Stimulated activated CD4-positive, alpha-beta T cell treated with anti-CD3 and anti-CD28 coated beads, Interleukin-1b, Interleukin-23, amount 100 ng/mL, for 4 hours (primary cell): Measurements from ENCODE around the gene SEPHS2.
"Not testable (repeated sequence)": the region's sequence is repeated elsewhere in the genome, so short reads cannot be mapped to it uniquely, and the experiment has no call there.

Experiments
- DNase-seq, 2 donors: peaks; one replicate each; pipeline ENCODE4 v3.0.0-alpha.2; 2020; ENCODE audit warnings: low read depth in 2 of 2

SEPHS2 gene

DNA sequence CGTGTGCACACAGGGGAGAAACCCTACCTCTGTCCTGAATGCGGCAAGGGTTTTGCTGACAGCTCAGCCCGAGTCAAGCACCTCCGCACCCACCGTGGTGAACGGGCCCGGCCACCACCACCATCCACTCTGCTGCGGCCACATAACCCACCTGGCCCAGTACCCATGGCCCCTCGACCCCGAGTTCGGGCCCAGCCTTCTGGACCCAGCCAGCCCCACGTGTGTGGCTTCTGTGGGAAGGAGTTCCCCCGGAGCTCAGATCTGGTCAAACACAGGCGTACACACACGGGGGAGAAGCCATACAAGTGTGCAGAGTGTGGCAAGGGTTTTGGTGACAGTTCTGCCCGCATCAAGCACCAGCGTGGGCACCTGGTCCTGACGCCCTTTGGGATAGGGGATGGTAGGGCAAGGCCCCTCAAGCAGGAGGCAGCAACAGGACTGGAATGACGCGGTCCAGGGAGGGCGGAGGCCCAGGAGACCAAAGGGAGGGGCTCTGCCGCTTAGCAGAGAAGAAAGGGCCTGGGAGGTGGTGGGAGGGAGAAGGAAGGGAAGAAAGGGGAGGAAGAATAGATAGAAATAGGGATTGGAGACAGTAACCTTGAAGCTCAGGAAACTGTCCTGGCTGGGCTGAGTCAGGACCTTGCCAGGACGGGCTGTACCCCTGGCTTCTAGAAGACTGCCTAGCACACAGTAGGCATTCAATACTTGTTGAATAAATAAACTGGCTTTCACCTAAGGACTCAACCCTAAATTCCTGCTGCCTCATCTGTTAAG lies 46.8 kb downstream of the SEPHS2 start:
- no peak for DNase-seq

DNA sequence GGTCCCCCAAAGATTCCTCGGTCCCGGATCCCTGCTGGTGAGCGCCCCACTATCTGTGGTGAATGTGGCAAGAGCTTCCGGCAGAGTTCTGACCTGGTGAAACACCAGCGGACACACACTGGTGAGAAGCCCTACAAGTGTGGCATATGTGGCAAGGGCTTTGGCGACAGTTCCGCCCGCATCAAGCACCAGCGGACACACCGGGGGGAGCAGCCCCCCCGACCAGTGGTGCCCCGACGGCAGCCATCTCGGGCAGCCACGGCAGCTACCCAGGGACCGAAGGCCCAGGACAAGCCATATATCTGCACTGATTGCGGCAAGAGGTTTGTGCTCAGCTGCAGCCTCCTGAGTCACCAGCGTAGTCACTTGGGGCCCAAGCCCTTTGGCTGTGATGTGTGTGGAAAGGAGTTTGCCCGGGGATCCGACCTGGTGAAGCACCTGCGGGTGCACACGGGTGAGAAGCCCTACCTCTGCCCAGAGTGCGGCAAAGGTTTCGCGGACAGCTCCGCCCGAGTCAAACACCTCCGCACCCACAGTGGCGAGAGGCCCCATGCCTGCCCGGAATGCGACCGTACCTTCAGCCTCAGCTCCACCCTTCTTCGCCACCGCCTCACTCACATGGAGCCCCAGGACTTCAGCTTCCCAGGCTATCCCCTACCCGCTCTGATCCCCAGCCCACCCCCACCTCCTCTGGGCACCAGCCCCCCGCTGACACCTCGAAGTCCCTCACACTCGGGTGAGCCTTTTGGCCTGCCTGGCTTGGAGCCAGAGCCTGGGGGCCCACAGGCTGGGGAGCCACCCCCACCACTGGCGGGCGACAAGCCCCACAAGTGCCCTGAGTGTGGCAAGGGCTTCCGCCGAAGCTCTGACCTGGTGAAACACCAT lies 47.7 kb downstream of the SEPHS2 start:
- DNase-seq: no peak

DNA sequence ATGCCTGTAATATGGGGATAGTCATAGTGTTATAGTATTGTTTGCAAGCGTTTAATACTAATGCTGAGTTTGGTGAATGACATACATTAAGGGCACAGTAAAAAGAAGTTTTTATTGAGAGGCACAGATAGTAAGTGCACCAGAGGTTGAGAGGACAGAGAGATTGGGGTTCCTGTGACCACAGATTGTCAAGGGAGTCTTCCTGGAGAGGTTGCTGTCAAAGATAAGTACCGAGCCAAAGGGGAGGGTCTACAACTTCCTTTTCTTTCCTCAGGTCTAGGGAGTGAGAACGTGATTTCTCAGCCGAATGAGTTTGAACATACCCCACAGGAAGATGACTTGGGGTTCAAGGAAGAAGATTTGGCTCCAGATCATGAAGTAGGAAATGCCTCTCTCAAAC lies 48.6 kb downstream of the SEPHS2 start:
- no peak for DNase-seq

DNA sequence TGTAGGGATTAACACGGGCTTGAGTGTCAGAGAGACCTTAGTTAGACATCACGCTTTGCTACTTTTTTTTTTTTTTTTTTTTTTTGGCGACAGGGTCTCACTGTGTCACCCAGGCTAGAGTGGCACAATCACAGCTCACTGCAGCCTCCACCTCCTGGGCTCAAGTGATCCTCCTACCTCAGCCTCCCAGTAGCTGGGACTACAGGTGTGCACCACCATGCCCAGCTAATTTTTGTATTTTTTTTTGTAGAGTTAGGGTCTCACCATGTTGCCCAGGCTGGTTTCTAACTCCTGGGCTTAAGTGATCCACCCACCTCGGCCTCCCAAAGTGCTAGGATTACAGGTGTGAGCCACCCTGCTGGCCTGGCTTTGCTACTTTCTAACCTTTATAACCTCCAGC lies 49.0 kb downstream of the SEPHS2 start:
- not testable (repeated sequence) for DNase-seq

DNA sequence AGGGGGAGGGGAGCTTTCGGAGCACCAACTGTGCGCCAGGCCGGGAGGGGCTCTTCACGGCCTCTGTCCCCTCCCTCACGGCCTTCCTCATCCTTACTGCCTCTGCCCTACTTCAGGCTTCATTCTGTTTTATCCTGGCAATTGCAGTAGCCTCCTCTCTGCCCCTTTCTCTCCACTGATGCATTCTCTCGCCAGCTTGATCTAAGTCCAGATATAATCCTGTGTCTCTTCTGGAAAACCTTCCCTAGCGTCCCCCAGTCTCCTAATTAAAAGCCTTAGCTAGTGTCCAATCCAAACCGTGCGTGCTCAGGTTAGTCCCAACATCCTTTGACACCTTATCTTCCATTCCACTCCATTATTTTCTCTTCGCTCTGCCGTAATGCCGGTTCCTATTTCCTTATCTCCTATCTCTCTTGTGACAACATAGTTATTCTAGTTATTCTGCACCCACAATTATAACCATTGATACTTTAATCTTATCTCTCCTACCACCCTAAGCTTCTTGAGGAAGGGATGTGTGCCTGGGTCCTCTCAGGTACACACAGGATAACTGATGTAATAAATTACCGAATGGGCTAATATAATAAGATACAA lies 49.6 kb downstream of the SEPHS2 start:
- DNase-seq: no peak

DNA sequence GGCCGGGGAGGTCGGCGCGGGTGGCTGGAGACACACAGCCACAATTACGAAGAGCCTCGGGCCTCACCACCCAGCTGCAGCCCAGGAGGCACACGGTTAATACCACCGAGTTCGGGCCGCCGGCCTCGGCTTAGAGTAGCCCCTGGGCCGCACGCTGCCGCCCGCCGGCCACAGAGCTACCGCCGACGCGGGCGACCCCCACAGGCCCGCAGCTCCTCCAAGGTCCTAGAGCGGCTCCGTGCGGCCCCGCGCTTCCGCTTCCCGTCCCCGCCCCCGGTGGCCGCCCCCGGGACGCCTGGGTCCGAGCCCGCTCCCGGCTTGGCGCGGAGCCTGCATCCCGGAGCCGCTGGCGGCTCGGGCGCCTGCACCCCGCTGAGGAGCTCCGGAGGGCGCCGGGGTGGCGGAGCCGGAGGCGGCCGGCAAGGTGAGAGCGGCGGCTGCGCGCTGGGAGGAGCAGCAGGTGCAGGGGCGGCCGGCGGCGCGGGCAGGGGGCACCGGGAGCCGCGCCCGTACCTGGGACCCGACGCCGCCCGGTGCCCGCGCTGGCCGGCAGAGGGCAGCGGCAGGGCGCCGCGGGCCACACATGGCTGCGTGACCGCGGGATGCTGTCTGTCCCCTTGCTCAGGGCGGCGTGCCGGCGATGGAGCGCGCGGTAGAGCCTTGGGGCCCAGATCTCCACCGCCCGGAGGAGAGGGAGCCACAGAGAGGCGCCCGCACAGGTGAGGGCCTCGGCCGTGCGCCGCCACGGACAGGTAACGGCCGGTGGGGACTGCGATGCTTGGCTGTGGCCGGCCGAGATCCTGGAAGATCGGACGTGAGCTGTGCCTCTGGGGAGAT lies 50.3 kb downstream of the SEPHS2 start, which contains the start of gene ZNF48:
TSS of gene ZNF48 (plus strand) at position 266 of the 837 bp plus-strand sequence. CDS start at position 641, 375 bp downstream.
- peak; percentile 23 to 67 for DNase-seq

DNA sequence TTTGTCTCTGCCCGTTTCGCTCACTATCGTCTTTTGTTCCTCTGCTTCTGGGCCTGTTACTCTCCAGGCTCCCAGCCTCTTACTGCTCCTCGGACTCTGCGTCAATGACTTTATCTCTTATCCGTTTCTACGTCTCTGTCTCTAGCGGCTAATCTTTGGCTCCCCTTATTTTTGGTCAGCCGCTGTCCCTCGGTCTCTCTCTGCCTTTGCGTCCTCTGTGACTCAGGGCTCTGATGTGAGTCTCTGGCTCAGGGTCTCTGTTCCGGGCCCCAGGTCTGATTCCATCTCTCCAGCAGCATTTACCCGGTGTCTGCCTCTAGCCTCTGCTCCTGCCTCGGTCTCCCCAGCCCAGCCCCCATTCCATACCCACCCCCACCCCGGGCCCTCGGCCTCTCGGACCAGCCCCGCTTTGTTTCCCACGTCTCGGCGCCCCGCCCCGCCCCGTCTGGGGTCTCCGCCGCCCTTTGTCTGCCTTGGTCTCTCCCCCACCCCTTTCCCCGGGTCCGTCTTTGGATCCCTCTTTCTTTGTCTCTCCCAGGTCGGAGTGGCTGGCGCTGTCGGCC lies 51.0 kb downstream of the SEPHS2 start:
- DNase-seq: no peak
